WERI-Rb-1 (cell line): Measurements from ENCODE around the gene COL28A1.
A peak's percentile ranks its signal among the peaks of the same experiment; 100 is the strongest.

ENCODE experiments used
- DNase-seq: peaks from one replicate; pipeline ENCODE4 v3.0.0-alpha.2; 2020
- H3K27ac ChIP-seq: fragments of 250-450 bp; sonication (Bioruptor Pico); 2 replicates; pipeline ENCODE4 v1.5.1; 2020; ENCODE audit warnings: mild to moderate bottlenecking, moderate library complexity
- H3K27me3 ChIP-seq: fragments of 250-450 bp; sonication (Bioruptor Pico); 2 replicates; pipeline ENCODE4 v1.5.1; 2021; ENCODE audit warnings: mild to moderate bottlenecking, low read depth, moderate library complexity; ENCODE audit not compliant: insufficient read depth, severe bottlenecking
- H3K36me3 ChIP-seq: fragments of 250-450 bp; sonication (Bioruptor Pico); 2 replicates; pipeline ENCODE4 v1.5.1; 2020; ENCODE audit warnings: mild to moderate bottlenecking, moderate library complexity
- H3K4me3 ChIP-seq: 2 replicates; pipeline ENCODE4 v1.5.1; 2011; ENCODE audit warnings: low read depth, mild to moderate bottlenecking, control low read depth, low read length
- H3K9me3 ChIP-seq: fragments of 250-450 bp; sonication (Bioruptor Pico); 2 replicates; pipeline ENCODE4 v1.5.1; 2021; ENCODE audit warnings: mild to moderate bottlenecking, moderate library complexity; ENCODE audit not compliant: severe bottlenecking
- CTCF ChIP-seq: IDR thresholded peaks from 2 replicates; pipeline ENCODE4 v1.5.1; 2011; ENCODE audit warnings: low read depth, mild to moderate bottlenecking, control low read depth, inconsistent platforms, low read length

COL28A1 gene

GRCh38 chr7:7556852-7557251 is 21.2 kb upstream of the COL28A1 start:
- peaks cover 4% of the 10 kb centered on the region for H3K9me3 ChIP-seq

GRCh38 chr7:7554649-7555575 is 19.2 kb upstream of the COL28A1 start:
- Histone ChIP-seq H3K27me3 (no peaks in the 10 kb centered on the region), H3K4me3 (no peak overlapping the region; the same call in 1 of the 2 replicates), H3K36me3 (no peaks in the 10 kb centered on the region), H3K27ac (peak overlapping the region; percentile 86), H3K9me3 (peaks cover 4% of the 10 kb centered on the region)
- no peak for TF ChIP-seq CTCF
- peak; percentile 89 for DNase-seq

More at GRCh38 chr7:7556852-7557251, 21.2 kb upstream of the COL28A1 start:
- Histone ChIP-seq H3K27ac (no peak overlapping the region), H3K27me3 (no peaks in the 10 kb centered on the region), H3K4me3 (no peak overlapping the region), H3K36me3 (no peaks in the 10 kb centered on the region)
- DNase-seq: no peak
- TF ChIP-seq CTCF: no peak

GRCh38 chr7:7554021-7554432 is 18.4 kb upstream of the COL28A1 start:
- peak overlapping the region; percentile 86 for H3K27ac ChIP-seq
- H3K27me3 ChIP-seq: no peaks in the 10 kb centered on the region
- no peaks in the 10 kb centered on the region for H3K36me3 ChIP-seq
- peaks cover 4% of the 10 kb centered on the region for H3K9me3 ChIP-seq
- DNase-seq: peak; percentile 91
- no peak for TF ChIP-seq CTCF
- peak overlapping the region; percentile 36 for H3K4me3 ChIP-seq

- H3K27ac ChIP-seq: peak overlapping the region; percentile 86
- H3K27me3 ChIP-seq: no peaks in the 10 kb centered on the region
- TF ChIP-seq CTCF: no peak
- DNase-seq: no peak
- H3K4me3 ChIP-seq: no peak overlapping the region
- no peaks in the 10 kb centered on the region for H3K36me3 ChIP-seq
- peaks cover under 1% of the 10 kb centered on the region for H3K9me3 ChIP-seq
Measured at GRCh38 chr7:7553386-7553785, 17.7 kb upstream of the COL28A1 start.

GRCh38 chr7:7552199-7552598 is 16.5 kb upstream of the COL28A1 start:
- Histone ChIP-seq H3K27ac (no peak overlapping the region), H3K27me3 (no peaks in the 10 kb centered on the region), H3K36me3 (no peaks in the 10 kb centered on the region), H3K9me3 (no peaks in the 10 kb centered on the region), H3K4me3 (no peak overlapping the region)
- DNase-seq: no peak
- TF ChIP-seq CTCF: no peak
